Measurements from ENCODE around the gene COG5.

COG5 gene

GRCh38 chr7:107322015-107322414 lies 241.7 kb downstream of the COG5 start:
- TF ChIP-seq, protein P1, sequence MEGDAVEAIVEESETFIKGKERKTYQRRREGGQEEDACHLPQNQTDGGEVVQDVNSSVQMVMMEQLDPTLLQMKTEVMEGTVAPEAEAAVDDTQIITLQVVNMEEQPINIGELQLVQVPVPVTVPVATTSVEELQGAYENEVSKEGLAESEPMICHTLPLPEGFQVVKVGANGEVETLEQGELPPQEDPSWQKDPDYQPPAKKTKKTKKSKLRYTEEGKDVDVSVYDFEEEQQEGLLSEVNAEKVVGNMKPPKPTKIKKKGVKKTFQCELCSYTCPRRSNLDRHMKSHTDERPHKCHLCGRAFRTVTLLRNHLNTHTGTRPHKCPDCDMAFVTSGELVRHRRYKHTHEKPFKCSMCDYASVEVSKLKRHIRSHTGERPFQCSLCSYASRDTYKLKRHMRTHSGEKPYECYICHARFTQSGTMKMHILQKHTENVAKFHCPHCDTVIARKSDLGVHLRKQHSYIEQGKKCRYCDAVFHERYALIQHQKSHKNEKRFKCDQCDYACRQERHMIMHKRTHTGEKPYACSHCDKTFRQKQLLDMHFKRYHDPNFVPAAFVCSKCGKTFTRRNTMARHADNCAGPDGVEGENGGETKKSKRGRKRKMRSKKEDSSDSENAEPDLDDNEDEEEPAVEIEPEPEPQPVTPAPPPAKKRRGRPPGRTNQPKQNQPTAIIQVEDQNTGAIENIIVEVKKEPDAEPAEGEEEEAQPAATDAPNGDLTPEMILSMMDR (IDR thresholded peaks at IDR 0.05; ENCODE audit: control insufficient read depth, extremely low read depth, insufficient read depth): no peak
- no peak for DNase-seq (ENCODE audit: low read depth)

DNA sequence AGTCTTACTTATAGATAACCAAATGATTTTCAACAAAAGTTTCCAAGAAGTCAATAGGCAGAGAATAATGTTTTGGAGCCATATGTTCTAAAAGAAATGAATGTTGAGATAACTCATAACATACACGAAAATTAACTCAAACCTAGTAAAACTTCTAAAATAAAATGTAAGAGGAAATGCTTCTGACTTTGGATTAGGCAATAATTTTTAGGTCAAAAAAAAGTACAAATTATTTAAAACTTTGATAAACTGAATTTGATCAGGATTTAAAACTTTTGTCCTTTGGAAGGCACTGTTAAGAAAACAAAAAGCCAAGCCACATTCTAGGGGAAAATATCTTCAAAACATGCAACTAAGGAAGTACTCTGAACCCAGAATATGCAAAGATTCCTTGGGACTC lies 242.1 kb downstream of the COG5 start:
- no peak overlapping the region for H3K4me3 ChIP-seq (ENCODE audit: low read depth, low read length)
- TF ChIP-seq, protein P1 (IDR thresholded peaks at IDR 0.05; ENCODE audit: control insufficient read depth, extremely low read depth, insufficient read depth): no peak
- no peak for DNase-seq (ENCODE audit: low read depth)

More at GRCh38 chr7:107322015-107322414, 241.7 kb downstream of the COG5 start:
- no peak overlapping the region for H3K4me3 ChIP-seq (ENCODE audit: low read depth, low read length)

DNA sequence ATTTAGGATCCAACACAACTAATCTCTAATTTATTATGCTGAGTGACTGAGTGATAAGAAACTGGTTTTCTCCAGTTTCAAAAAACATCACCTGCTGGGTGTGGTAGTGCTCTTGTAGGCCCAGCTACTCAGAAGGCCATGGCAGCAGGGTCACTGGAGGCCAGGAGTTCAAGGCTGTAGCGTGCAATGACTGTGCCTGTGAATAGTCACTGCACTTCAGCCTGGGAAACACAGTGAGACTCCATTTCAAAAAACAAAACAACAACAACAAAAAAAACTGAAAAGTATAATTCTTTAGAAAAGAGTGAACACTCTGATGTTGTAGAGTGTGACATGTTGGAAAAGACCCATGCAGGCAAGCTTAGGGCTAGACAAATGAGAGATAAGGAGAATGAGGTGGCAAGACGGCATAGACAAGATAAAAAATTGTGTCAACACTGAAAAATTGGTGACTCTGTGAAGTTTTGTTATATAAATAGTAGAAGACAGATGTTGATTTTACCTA lies 243.9 kb downstream of the COG5 start:
- DNase-seq (ENCODE audit: low read depth): no peak
- TF ChIP-seq, protein P1 (IDR thresholded peaks at IDR 0.05; ENCODE audit: control insufficient read depth, extremely low read depth, insufficient read depth): no peak
- H3K4me3 ChIP-seq (ENCODE audit: low read depth, low read length): no peak overlapping the region

GRCh38 chr7:107318523-107319160 lies 245.1 kb downstream of the COG5 start:
- no peak for DNase-seq (ENCODE audit: low read depth)
- TF ChIP-seq, protein P1 (IDR thresholded peaks at IDR 0.05; ENCODE audit: control insufficient read depth, extremely low read depth, insufficient read depth): no peak
- no peak overlapping the region for H3K4me3 ChIP-seq (ENCODE audit: low read depth, low read length)

- no peak for DNase-seq (ENCODE audit: low read depth)
- TF ChIP-seq, protein P1 (IDR thresholded peaks at IDR 0.05; ENCODE audit: control insufficient read depth, extremely low read depth, insufficient read depth): no peak
Measured at GRCh38 chr7:107315716-107316220, 248.0 kb downstream of the COG5 start.

DNA sequence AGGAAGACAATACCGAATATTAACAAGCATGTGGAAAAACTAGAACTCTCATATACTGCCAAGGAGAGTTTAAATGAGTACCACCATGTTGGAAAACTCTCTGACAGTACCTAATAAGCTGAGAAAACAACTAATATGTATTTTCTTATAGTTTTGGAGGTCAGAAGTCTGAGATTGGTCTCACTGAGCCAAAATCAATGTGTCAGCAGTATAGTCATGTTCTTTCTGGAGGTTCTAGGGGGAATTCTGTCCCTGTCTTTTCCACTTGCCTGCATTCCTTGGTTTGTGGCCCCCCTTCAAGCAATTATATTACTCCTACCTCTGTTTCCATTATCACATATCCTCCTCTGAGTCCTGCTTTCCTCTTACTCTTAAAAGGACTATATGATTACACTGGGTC lies 250.4 kb downstream of the COG5 start:
- no peak for DNase-seq (ENCODE audit: low read depth)
- TF ChIP-seq, protein P1 (IDR thresholded peaks at IDR 0.05; ENCODE audit: control insufficient read depth, extremely low read depth, insufficient read depth): no peak
- no peak overlapping the region for H3K4me3 ChIP-seq (ENCODE audit: low read depth, low read length)

More at GRCh38 chr7:107315716-107316220, 248.0 kb downstream of the COG5 start:
- no peak overlapping the region for H3K4me3 ChIP-seq (ENCODE audit: low read depth, low read length)
